ENCODE data around the gene ACOX1.

GRCh38 chr17:75894049-75894733 lies 84.8 kb downstream of the ACOX1 start:
- TF ChIP-seq EZH2phosphoT487 (IDR thresholded peaks at IDR 0.05; ENCODE audit: insufficient read depth, low read depth) (no peak), EZH2 (IDR thresholded peaks at IDR 0.05; ENCODE audit: insufficient read depth, poor library complexity, severe bottlenecking) (no peak)

All from GM23248 (cell line).